Endodermal cell (in vitro differentiated cells): ENCODE measurements around the gene ELMO2. TPM values are rescaled to one million over a fixed set of nuclear protein-coding genes. Genes with fewer than 3 reads are reported as not detected.

Experiments used
- DNase-seq: peaks from one replicate; pipeline ENCODE4 v3.0.0-alpha.2; 2017
- H3K27ac ChIP-seq: 2 replicates; pipeline ENCODE4 v1.5.1; 2013; ENCODE audit warnings: mild to moderate bottlenecking, low read depth, low read length, moderate library complexity
- H3K27me3 ChIP-seq: 2 replicates; pipeline ENCODE4 v1.6.1; 2013; ENCODE audit warnings: mild to moderate bottlenecking, low read length, moderate library complexity; ENCODE audit not compliant: insufficient read depth, control insufficient read depth, poor library complexity, severe bottlenecking
- H3K36me3 ChIP-seq: 2 replicates; pipeline ENCODE4 v1.7.0; 2013; ENCODE audit warnings: mild to moderate bottlenecking, low read length, moderate library complexity; ENCODE audit not compliant: control insufficient read depth, insufficient read depth
- H3K4me1 ChIP-seq: one replicate; pipeline ENCODE4 v1.7.0; 2013; ENCODE audit warnings: low read length; ENCODE audit not compliant: control insufficient read depth, insufficient read depth
- H3K4me3 ChIP-seq: 2 replicates; pipeline ENCODE4 v1.5.1; 2013; ENCODE audit warnings: mild to moderate bottlenecking, low read length, moderate library complexity
- H3K9ac ChIP-seq: 2 replicates; pipeline ENCODE4 v1.6.1; 2013; ENCODE audit warnings: mild to moderate bottlenecking, low read length, moderate library complexity; ENCODE audit not compliant: poor library complexity, severe bottlenecking; ENCODE audit errors: extremely low read depth
- H3K9me3 ChIP-seq: 2 replicates; pipeline ENCODE4 v1.6.1; 2013; ENCODE audit warnings: mild to moderate bottlenecking, low read length, moderate library complexity; ENCODE audit not compliant: control insufficient read depth
- H3K27ac Mint-ChIP-seq: 2 replicates; pipeline ENCODE4 v1.8.0; 2020; ENCODE audit warnings: mixed read lengths
- H3K27me3 Mint-ChIP-seq: 2 replicates; pipeline ENCODE4 v1.8.0; 2021; ENCODE audit warnings: mild to moderate bottlenecking, mixed read lengths; ENCODE audit not compliant: insufficient read depth
- H3K36me3 Mint-ChIP-seq: 2 replicates; pipeline ENCODE4 v1.8.0; 2020; ENCODE audit warnings: low read depth, mixed read lengths
- H3K4me1 Mint-ChIP-seq: 2 replicates; pipeline ENCODE4 v1.8.0; 2020; ENCODE audit warnings: mixed read lengths
- H3K4me3 Mint-ChIP-seq: 2 replicates; pipeline ENCODE4 v1.8.0; 2020; ENCODE audit warnings: mild to moderate bottlenecking, moderate library complexity, mixed read lengths
- H3K9me3 Mint-ChIP-seq: 2 replicates; pipeline ENCODE4 v1.8.0; 2020; ENCODE audit warnings: mild to moderate bottlenecking, mixed read lengths
- CTCF ChIP-seq: fragments of 200-600 bp; sonication (generic); conservative IDR thresholded peaks from 2 replicates; pipeline ENCODE4 v1.5.0; 2021; ENCODE audit warnings: antibody characterized with exemption, mild to moderate bottlenecking
- WGBS, 2 experiments: methylation state at CpG; one replicate each; pipeline versions ENCODE4 v1.1.5 to v1.1.7; 2013; ENCODE audit warnings: missing lambda C conversion rate in 2 of 2, mixed read lengths in 1 of 2; ENCODE audit not compliant: insufficient coverage in 1 of 2, insufficient read length in 1 of 2; 5-methylcytosine and 5-hydroxymethylcytosine counted together
- total RNA-seq, 2 donors: library from RNA; stranded (reverse); fragmentation: NEBNext Ultra II Directional in 1 of 2; extraction: Animal tissue kit (Norgen Biotek cat#: 25700) in 1 of 2; gene quantifications; 2 replicates in 1 of 2; 3 replicates in 1 of 2; pipeline ENCODE4 v1.2.1, GENCODE V29; 2021

Gene ELMO2
- total RNA-seq, 2 donors from 2014 or later = 44.8 to 52.8 TPM

- H3K27ac ChIP-seq = no peak overlapping the region
- H3K9ac ChIP-seq = no peak overlapping the region
- Mint-ChIP-seq H3K4me3 (no peak overlapping the region), H3K36me3 (no peaks in the 10 kb centered on the region), H3K27ac (no peak overlapping the region), H3K9me3 (no peaks in the 10 kb centered on the region), H3K4me1 (no peaks in the 10 kb centered on the region), H3K27me3 (peaks cover 54% of the 10 kb centered on the region)
- peaks cover 4% of the 10 kb centered on the region for H3K9me3 ChIP-seq
- no peak overlapping the region for H3K4me3 ChIP-seq
- TF ChIP-seq CTCF = no peak
- H3K36me3 ChIP-seq = no peaks in the 10 kb centered on the region
- H3K4me1 ChIP-seq = no peaks in the 10 kb centered on the region
- WGBS, 2 experiments = 77 to 85% methylated on average over 10 to 15 of the region's 15 CpGs
- H3K27me3 ChIP-seq = peaks cover 10% of the 10 kb centered on the region
- DNase-seq = no peak
Measured at GRCh38 chr20:46430921-46431712, 24.7 kb upstream of the ELMO2 start.

DNA sequence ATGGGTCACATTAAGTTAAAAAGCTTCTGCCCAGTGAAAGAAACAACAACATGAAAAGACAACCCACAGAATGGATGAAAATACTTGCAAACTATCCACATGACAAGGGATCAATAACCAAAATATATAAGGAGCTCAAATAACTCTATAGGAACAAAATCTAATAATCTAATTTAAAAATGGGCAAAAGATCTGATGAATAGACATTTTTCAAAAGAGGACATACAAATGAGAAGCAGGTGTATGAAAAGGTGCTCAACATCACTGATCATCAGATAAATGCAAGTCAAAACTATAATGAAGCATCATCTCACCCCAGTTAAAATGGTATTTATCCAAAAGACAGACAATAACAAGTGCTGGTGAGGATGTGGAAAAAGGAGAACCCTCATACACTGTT lies 21.0 kb upstream of the ELMO2 start:
- H3K27me3 ChIP-seq = peaks cover 4% of the 10 kb centered on the region
- Mint-ChIP-seq H3K4me1 (peaks cover 13% of the 10 kb centered on the region), H3K27me3 (peaks cover 33% of the 10 kb centered on the region), H3K4me3 (no peak overlapping the region), H3K9me3 (no peaks in the 10 kb centered on the region), H3K27ac (no peak overlapping the region), H3K36me3 (no peaks in the 10 kb centered on the region)
- DNase-seq = no peak
- H3K36me3 ChIP-seq = no peaks in the 10 kb centered on the region
- peaks cover 8% of the 10 kb centered on the region for H3K4me1 ChIP-seq
- H3K9me3 ChIP-seq = no peaks in the 10 kb centered on the region
- no peak overlapping the region for H3K27ac ChIP-seq
- H3K4me3 ChIP-seq = no peak overlapping the region
- H3K9ac ChIP-seq = no peak overlapping the region
- TF ChIP-seq CTCF = no peak

GRCh38 chr20:46423882-46424482 lies 17.6 kb upstream of the ELMO2 start:
- WGBS, 2 experiments = 85 to 96% methylated on average over 2 of the region's 2 CpGs
- H3K9me3 Mint-ChIP-seq = no peaks in the 10 kb centered on the region
- peaks cover 8% of the 10 kb centered on the region for H3K4me1 ChIP-seq
- no peaks in the 10 kb centered on the region for H3K36me3 ChIP-seq
- H3K27me3 ChIP-seq = no peaks in the 10 kb centered on the region
- H3K36me3 Mint-ChIP-seq = no peaks in the 10 kb centered on the region
- TF ChIP-seq CTCF = no peak
- DNase-seq = no peak
- H3K4me1 Mint-ChIP-seq = peaks cover 13% of the 10 kb centered on the region
- H3K9me3 ChIP-seq = no peaks in the 10 kb centered on the region
- H3K4me3 Mint-ChIP-seq = no peak overlapping the region
- no peak overlapping the region for H3K9ac ChIP-seq
- peaks cover 17% of the 10 kb centered on the region for H3K27me3 Mint-ChIP-seq
- H3K27ac Mint-ChIP-seq = no peak overlapping the region
- no peak overlapping the region for H3K27ac ChIP-seq
- H3K4me3 ChIP-seq = peak overlapping the region; percentile 56
